Kidney (tissue), 14 donors: ENCODE measurements around the gene NDUFS4. TPM values are rescaled to one million over a fixed set of nuclear protein-coding genes. Genes with fewer than 3 reads are reported as not detected.

ENCODE experiments used
- DNase-seq, 5 donors: peaks; one replicate each; pipeline ENCODE4 v3.0.0-alpha.2; 2013 to 2020
- FAIRE-seq: peaks from 2 replicates; lab custom pipeline; 2012; peaks lifted over from hg19 to GRCh38; lab: Jason Lieb, UNC
- H3K27ac ChIP-seq, 2 donors: one replicate each; pipeline ENCODE4 v1.7.0; 2013; ENCODE audit warnings: low read depth in 2 of 2, low read length in 2 of 2, inconsistent platforms in 1 of 2
- H3K27me3 ChIP-seq: one replicate; pipeline ENCODE4 v1.7.1; 2013; ENCODE audit warnings: low read length, inconsistent platforms; ENCODE audit not compliant: control insufficient read depth, insufficient read depth
- H3K36me3 ChIP-seq, 3 donors: one replicate each; pipeline versions ENCODE4 v1.7.0 to v1.7.1; 2013; ENCODE audit warnings: low read length in 3 of 3, control low read depth in 1 of 3, inconsistent platforms in 1 of 3; ENCODE audit not compliant: insufficient read depth in 3 of 3, control insufficient read depth in 2 of 3
- H3K4me1 ChIP-seq, 3 donors: one replicate each; pipeline versions ENCODE4 v1.7.0 to v1.7.1; 2013; ENCODE audit warnings: low read length in 3 of 3, inconsistent platforms in 1 of 3, low read depth in 1 of 3; ENCODE audit not compliant: control insufficient read depth in 2 of 3, insufficient read depth in 2 of 3
- H3K4me3 ChIP-seq, 3 donors: one replicate each; pipeline versions ENCODE4 v1.7.0 to v1.8.1; 2013; ENCODE audit warnings: low read length in 3 of 3, control low read depth in 1 of 3, inconsistent platforms in 1 of 3
- H3K9ac ChIP-seq, 3 donors: one replicate each; pipeline versions ENCODE4 v1.7.0 to v1.7.1; 2013; ENCODE audit warnings: low read length in 3 of 3, control low read depth in 1 of 3, inconsistent platforms in 1 of 3
- H3K9me3 ChIP-seq, 3 donors: one replicate each; pipeline versions ENCODE4 v1.7.0 to v1.7.1; 2013; ENCODE audit warnings: low read length in 3 of 3, control low read depth in 1 of 3, inconsistent platforms in 1 of 3; ENCODE audit not compliant: control insufficient read depth in 2 of 3, insufficient read depth in 1 of 3
- CTCF ChIP-seq: IDR thresholded peaks from 3 replicates; pipeline ENCODE4 v1.5.1; 2012; ENCODE audit warnings: mild to moderate bottlenecking, moderate library complexity, borderline replicate concordance; ENCODE audit not compliant: insufficient read depth; ENCODE audit errors: extremely low read depth
- intact Hi-C: fragments of 100-400 bp; cut with DNase I; formaldehyde crosslinking; loops from one replicate; pipeline ENCODE4 v1.11.1; 2022
- polyA plus RNA-seq: library from polyadenylated mRNA; stranded (reverse); fragments of 350-450 nt; fragmentation: Illumina TruSeq; extraction: RNeasy Lipid Tissue Mini Kit (QIAGEN cat#74804); gene quantifications from one replicate; pipeline ENCODE4 v1.2.3, GENCODE V29; 2014; ENCODE audit warnings: low read depth, low replicate concordance; ENCODE audit not compliant: insufficient read depth
- total RNA-seq: library from RNA; stranded (reverse); fragmentation: NEBNext Ultra II Directional; extraction: Animal tissue kit (Norgen Biotek cat#: 25700); gene quantifications from one replicate; pipeline ENCODE4 v1.2.1, GENCODE V29; 2021
- donor health status: control.
- donor health status: control.
- donor health status: control.
- donor health status: control.
- donor health status: control.
- donor health status: DM: yes; HTN: yes; CAD: no.
- donor health status: Normal renal cell carcinoma (clear cell type).

The NDUFS4 gene
- total and polyA plus RNA-seq, 2 donors from 2014 or later, result 73.9 to 219 TPM

- FAIRE-seq (no peak), DNase-seq (no peak)
- no peaks in the 10 kb centered on the region for H3K36me3 ChIP-seq
- no peak overlapping the region for H3K9ac ChIP-seq
- no peak overlapping the region for H3K27ac ChIP-seq
- intact Hi-C loops, result no loop called here
- TF ChIP-seq CTCF, result no peak
- no peaks in the 10 kb centered on the region for H3K9me3 ChIP-seq
- H3K27me3 ChIP-seq, result no peaks in the 10 kb centered on the region
- peaks cover 0 to 2% (median 0%) of the 10 kb centered on the region in 3 donors for H3K4me1 ChIP-seq
- H3K4me3 ChIP-seq, result no peak overlapping the region
Observed at GRCh38 chr5:53568401-53568800, 8.0 kb downstream of the NDUFS4 start.

- TF ChIP-seq CTCF, result no peak
- intact Hi-C loops, result no loop called here
- Histone ChIP-seq H3K4me1 (peaks cover 0 to 2% (median 0%) of the 10 kb centered on the region in 3 donors), H3K27ac (no peak overlapping the region), H3K4me3 (no peak overlapping the region), H3K36me3 (no peaks in the 10 kb centered on the region), H3K9ac (no peak overlapping the region), H3K9me3 (no peaks in the 10 kb centered on the region), H3K27me3 (no peaks in the 10 kb centered on the region)
- peak in 2 of 5 donors; percentile 8 to 67 for DNase-seq
- no peak for FAIRE-seq
Observed at GRCh38 chr5:53568871-53569270, 8.4 kb downstream of the NDUFS4 start.

- H3K4me3 ChIP-seq, result no peak overlapping the region
- no peaks in the 10 kb centered on the region for H3K36me3 ChIP-seq
- intact Hi-C loops, result no loop called here
- no peak overlapping the region for H3K27ac ChIP-seq
- peaks cover 0 to 2% (median 0%) of the 10 kb centered on the region in 3 donors for H3K4me1 ChIP-seq
- H3K27me3 ChIP-seq, result no peaks in the 10 kb centered on the region
- DNase-seq (peak in 2 of 5 donors; percentile 3 to 14), FAIRE-seq (no peak)
- TF ChIP-seq CTCF, result no peak
- no peak overlapping the region for H3K9ac ChIP-seq
- no peaks in the 10 kb centered on the region for H3K9me3 ChIP-seq
Observed at GRCh38 chr5:53569453-53569852, 9.0 kb downstream of the NDUFS4 start.

- no peaks in the 10 kb centered on the region for H3K36me3 ChIP-seq
- intact Hi-C loops, result no loop called here
- no peak overlapping the region for H3K9ac ChIP-seq
- no peak overlapping the region for H3K4me3 ChIP-seq
- no peak for TF ChIP-seq CTCF
- FAIRE-seq, result no peak
- H3K27ac ChIP-seq, result no peak overlapping the region
- H3K9me3 ChIP-seq, result no peaks in the 10 kb centered on the region
- no peak for DNase-seq
- H3K27me3 ChIP-seq, result no peaks in the 10 kb centered on the region
- H3K4me1 ChIP-seq, result peaks cover 0 to 2% (median 0%) of the 10 kb centered on the region in 3 donors
Observed at GRCh38 chr5:53571403-53571802, 11.0 kb downstream of the NDUFS4 start.
